ENCODE measurements around the gene FAM241A.
A peak's percentile ranks its signal among the peaks of the same experiment; 100 is the strongest.

Gene FAM241A

DNA sequence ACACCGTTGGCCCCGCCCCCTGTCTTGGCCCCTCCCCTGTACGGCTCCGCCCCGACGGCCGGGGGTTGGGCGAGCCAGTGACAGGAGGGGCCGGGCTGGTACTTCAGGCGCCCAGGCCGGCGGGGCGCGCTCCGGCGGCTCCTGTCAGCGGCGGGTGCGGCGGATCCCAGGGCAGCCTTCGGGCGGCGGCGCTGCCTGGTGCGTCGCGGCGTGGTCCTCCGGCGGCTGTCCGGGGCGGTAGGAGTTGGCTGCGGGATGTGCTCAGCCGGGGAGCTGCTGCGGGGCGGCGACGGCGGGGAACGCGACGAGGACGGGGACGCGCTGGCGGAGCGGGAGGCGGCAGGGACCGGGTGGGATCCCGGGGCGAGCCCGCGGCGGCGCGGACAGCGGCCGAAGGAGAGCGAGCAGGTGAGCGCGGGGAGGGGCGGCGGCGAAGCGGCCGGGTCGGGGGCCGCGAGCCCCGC is at the start of gene FAM241A:
TSS of gene FAM241A (plus strand) at position 129 of the 464 bp plus-strand sequence. CDS start at position 256, 127 bp downstream.
- peaks cover 29% of the 10 kb centered on the region for H3K4me1 ChIP-seq (ENCODE audit: low read length)
- no peaks in the 10 kb centered on the region for H3K27me3 ChIP-seq (ENCODE audit: low read depth, low read length)
- no peaks in the 10 kb centered on the region for H3K9me3 ChIP-seq (ENCODE audit: insufficient read depth, low read length)
- no peaks in the 10 kb centered on the region for H3K36me3 ChIP-seq (replicated peaks; ENCODE audit: low read depth, low read length)
- H3K79me2 ChIP-seq (ENCODE audit: low read length), result peaks cover 39% of the 10 kb centered on the region
- peak within 1 kb of the TSS; percentile 69 for H3K27ac ChIP-seq (ENCODE audit: low read length)
- H2AFZ ChIP-seq (ENCODE audit: low read depth, low read length), result peak within 1 kb of the TSS; percentile 68
- H3K4me2 ChIP-seq (ENCODE audit: low read length), result peak within 1 kb of the TSS; percentile 78
- peak within 1 kb of the TSS; percentile 78 for H3K9ac ChIP-seq (ENCODE audit: low read length)
- TF ChIP-seq, protein P1, sequence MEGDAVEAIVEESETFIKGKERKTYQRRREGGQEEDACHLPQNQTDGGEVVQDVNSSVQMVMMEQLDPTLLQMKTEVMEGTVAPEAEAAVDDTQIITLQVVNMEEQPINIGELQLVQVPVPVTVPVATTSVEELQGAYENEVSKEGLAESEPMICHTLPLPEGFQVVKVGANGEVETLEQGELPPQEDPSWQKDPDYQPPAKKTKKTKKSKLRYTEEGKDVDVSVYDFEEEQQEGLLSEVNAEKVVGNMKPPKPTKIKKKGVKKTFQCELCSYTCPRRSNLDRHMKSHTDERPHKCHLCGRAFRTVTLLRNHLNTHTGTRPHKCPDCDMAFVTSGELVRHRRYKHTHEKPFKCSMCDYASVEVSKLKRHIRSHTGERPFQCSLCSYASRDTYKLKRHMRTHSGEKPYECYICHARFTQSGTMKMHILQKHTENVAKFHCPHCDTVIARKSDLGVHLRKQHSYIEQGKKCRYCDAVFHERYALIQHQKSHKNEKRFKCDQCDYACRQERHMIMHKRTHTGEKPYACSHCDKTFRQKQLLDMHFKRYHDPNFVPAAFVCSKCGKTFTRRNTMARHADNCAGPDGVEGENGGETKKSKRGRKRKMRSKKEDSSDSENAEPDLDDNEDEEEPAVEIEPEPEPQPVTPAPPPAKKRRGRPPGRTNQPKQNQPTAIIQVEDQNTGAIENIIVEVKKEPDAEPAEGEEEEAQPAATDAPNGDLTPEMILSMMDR (IDR thresholded peaks at IDR 0.05; ENCODE audit: low read depth, low read length), result no peak
- no peak for TF ChIP-seq EZH2phosphoT487 (IDR thresholded peaks at IDR 0.05; ENCODE audit: low read depth)
- H4K20me1 ChIP-seq (ENCODE audit: insufficient read depth, low read length), result no peaks in the 10 kb centered on the region
- peak within 1 kb of the TSS; percentile 91 for H3K4me3 ChIP-seq (ENCODE audit: low read length)

DNA sequence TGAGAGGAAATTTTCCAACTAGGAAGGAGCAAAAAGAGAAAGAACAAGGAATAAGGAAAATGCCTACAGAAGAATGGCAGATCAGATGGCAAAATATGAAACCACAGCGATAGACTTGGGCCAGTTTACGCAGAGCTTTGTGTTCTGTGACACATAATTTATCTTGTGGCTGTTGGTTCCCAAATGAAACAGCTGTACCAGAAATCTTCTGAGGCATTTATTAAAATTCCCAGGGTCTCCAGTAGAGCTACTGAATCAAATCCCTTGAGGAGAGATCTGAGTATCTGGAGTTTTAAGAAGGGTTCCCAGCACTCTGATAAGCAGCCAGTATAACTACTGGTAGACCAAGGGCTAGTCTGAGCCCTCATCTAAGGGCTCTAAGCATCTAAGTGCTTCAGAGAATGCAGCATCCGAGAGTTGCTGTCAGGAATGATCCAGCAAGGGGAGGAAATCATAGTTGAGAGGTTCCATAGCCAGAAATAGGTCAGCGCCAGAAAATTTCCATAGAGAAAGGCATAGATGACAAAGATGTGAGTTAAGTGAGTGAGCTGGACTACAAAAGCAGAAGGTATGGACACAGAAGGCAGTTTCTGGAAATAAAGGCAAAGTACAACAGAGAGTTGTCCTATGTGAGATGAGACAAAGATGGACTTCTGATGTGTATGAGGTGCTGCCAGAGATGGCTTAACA is 46.3 kb upstream of the FAM241A start:
- Histone ChIP-seq H3K4me2 (ENCODE audit: low read length) (no peak overlapping the region), H3K79me2 (ENCODE audit: low read length) (no peaks in the 10 kb centered on the region), H3K4me3 (ENCODE audit: low read length) (no peak overlapping the region), H3K9ac (ENCODE audit: low read length) (no peak overlapping the region), H3K27me3 (ENCODE audit: low read depth, low read length) (no peaks in the 10 kb centered on the region), H3K4me1 (ENCODE audit: low read length) (peaks cover 13% of the 10 kb centered on the region), H2AFZ (ENCODE audit: low read depth, low read length) (no peak overlapping the region), H3K36me3 (replicated peaks; ENCODE audit: low read depth, low read length) (no peaks in the 10 kb centered on the region), H4K20me1 (ENCODE audit: insufficient read depth, low read length) (no peaks in the 10 kb centered on the region), H3K9me3 (ENCODE audit: insufficient read depth, low read length) (no peaks in the 10 kb centered on the region), H3K27ac (ENCODE audit: low read length) (no peak overlapping the region)
- TF ChIP-seq, protein P1 (IDR thresholded peaks at IDR 0.05; ENCODE audit: low read depth, low read length), result no peak
- TF ChIP-seq EZH2phosphoT487 (IDR thresholded peaks at IDR 0.05; ENCODE audit: low read depth), result no peak

- Histone ChIP-seq H3K4me2 (ENCODE audit: low read length) (peak overlapping the region; percentile 16), H2AFZ (ENCODE audit: low read depth, low read length) (no peak overlapping the region; the same call in 1 of the 2 replicates), H3K27me3 (ENCODE audit: low read depth, low read length) (no peaks in the 10 kb centered on the region), H3K9ac (ENCODE audit: low read length) (no peak overlapping the region), H3K4me3 (ENCODE audit: low read length) (no peak overlapping the region), H3K9me3 (ENCODE audit: insufficient read depth, low read length) (no peaks in the 10 kb centered on the region), H3K79me2 (ENCODE audit: low read length) (no peaks in the 10 kb centered on the region), H4K20me1 (ENCODE audit: insufficient read depth, low read length) (no peaks in the 10 kb centered on the region), H3K4me1 (ENCODE audit: low read length) (peaks cover 14% of the 10 kb centered on the region), H3K36me3 (replicated peaks; ENCODE audit: low read depth, low read length) (no peaks in the 10 kb centered on the region), H3K27ac (ENCODE audit: low read length) (no peak overlapping the region)
- TF ChIP-seq EZH2phosphoT487 (IDR thresholded peaks at IDR 0.05; ENCODE audit: low read depth), result no peak
- TF ChIP-seq, protein P1 (IDR thresholded peaks at IDR 0.05; ENCODE audit: low read depth, low read length), result peak; percentile 78
These were observed 45.5 kb upstream of the FAM241A start for GRCh38 chr4:112099701-112100297.

- no peak overlapping the region for H3K27ac ChIP-seq (ENCODE audit: low read length)
- no peak overlapping the region for H3K9ac ChIP-seq (ENCODE audit: low read length)
- no peak overlapping the region for H2AFZ ChIP-seq (ENCODE audit: low read depth, low read length)
- no peaks in the 10 kb centered on the region for H3K36me3 ChIP-seq (replicated peaks; ENCODE audit: low read depth, low read length)
- TF ChIP-seq EZH2phosphoT487 (IDR thresholded peaks at IDR 0.05; ENCODE audit: low read depth), result no peak
- TF ChIP-seq, protein P1 (IDR thresholded peaks at IDR 0.05; ENCODE audit: low read depth, low read length), result no peak
- peaks cover 14% of the 10 kb centered on the region for H3K4me1 ChIP-seq (ENCODE audit: low read length)
- H3K9me3 ChIP-seq (ENCODE audit: insufficient read depth, low read length), result no peaks in the 10 kb centered on the region
- no peaks in the 10 kb centered on the region for H3K79me2 ChIP-seq (ENCODE audit: low read length)
- H4K20me1 ChIP-seq (ENCODE audit: insufficient read depth, low read length), result no peaks in the 10 kb centered on the region
- no peak overlapping the region for H3K4me3 ChIP-seq (ENCODE audit: low read length)
- no peak overlapping the region for H3K4me2 ChIP-seq (ENCODE audit: low read length)
- no peaks in the 10 kb centered on the region for H3K27me3 ChIP-seq (ENCODE audit: low read depth, low read length)
These were observed 42.3 kb upstream of the FAM241A start for GRCh38 chr4:112102875-112103370.

Data from OCI-LY3 (cell line).